Calu3 (cell line): Measurements from ENCODE around the gene SLC6A6. TPM values are rescaled to one million over a fixed set of nuclear protein-coding genes. Genes with fewer than 3 reads are reported as not detected.
"Not testable (repeated sequence)": the region's sequence is repeated elsewhere in the genome, so short reads cannot be mapped to it uniquely, and the experiment has no call there.

Experiments used
- BruUV-seq: library from RNA; stranded (reverse); fragments of 400-500 nt; replicated peaks from 2 replicates; lab custom pipeline; 2021; lab: Mats Ljungman, UMichigan
- CTCF ChIA-PET: fragments of 300-600 bp; sonication (Branson Sonifier 250); formaldehyde crosslinking; loops from one replicate; lab custom pipeline; 2022; ENCODE audit warnings: antibody characterized with exemption; lab: Charles Lee
- DNase-seq: peaks from one replicate; pipeline ENCODE4 v3.0.0; 2022
- H3K27ac Mint-ChIP-seq: one replicate; pipeline ENCODE4 v1.8.0; 2022; ENCODE audit warnings: mixed read lengths; ENCODE audit not compliant: unreplicated experiment
- H3K27me3 Mint-ChIP-seq: one replicate; pipeline ENCODE4 v1.8.0; 2022; ENCODE audit warnings: mixed read lengths; ENCODE audit not compliant: unreplicated experiment
- H3K36me3 Mint-ChIP-seq: one replicate; pipeline ENCODE4 v1.8.0; 2022; ENCODE audit warnings: mild to moderate bottlenecking, moderate library complexity, mixed read lengths; ENCODE audit not compliant: insufficient read depth, unreplicated experiment
- H3K4me1 Mint-ChIP-seq: one replicate; pipeline ENCODE4 v1.8.0; 2022; ENCODE audit warnings: mild to moderate bottlenecking, low read depth, mixed read lengths; ENCODE audit not compliant: unreplicated experiment
- H3K4me3 Mint-ChIP-seq: one replicate; pipeline ENCODE4 v1.8.0; 2022; ENCODE audit warnings: mild to moderate bottlenecking, low read depth, moderate library complexity, mixed read lengths; ENCODE audit not compliant: unreplicated experiment
- H3K9me3 Mint-ChIP-seq: one replicate; pipeline ENCODE4 v1.8.0; 2022; ENCODE audit warnings: low read depth, mixed read lengths; ENCODE audit not compliant: unreplicated experiment
- CTCF ChIP-seq: fragments of 200-600 bp; IDR thresholded peaks from one replicate; pipeline ENCODE4 v1.8.0; 2022; ENCODE audit warnings: antibody characterized with exemption; ENCODE audit not compliant: unreplicated experiment
- intact Hi-C: fragments of 100-400 bp; cut with micrococcal nuclease; formaldehyde crosslinking; loops from one replicate; pipeline ENCODE4 v1.10.0; 2022; ENCODE audit not compliant: unreplicated experiment
- total RNA-seq: library from RNA; stranded (reverse); gene quantifications from 2 replicates; pipeline ENCODE4 v1.2.3, GENCODE V29; 2022

Gene SLC6A6
- total RNA-seq, 1 experiment from 2014 or later, result 46.3 TPM

- BruUV-seq, result no TSS peak
- Mint-ChIP-seq H3K36me3 (peaks cover 29% of the 10 kb centered on the region), H3K4me3 (peak overlapping the region; percentile 36), H3K9me3 (no peaks in the 10 kb centered on the region), H3K27me3 (no peaks in the 10 kb centered on the region), H3K27ac (peak overlapping the region; percentile 59), H3K4me1 (peaks cover 80% of the 10 kb centered on the region)
- CTCF ChIA-PET, result interaction anchor here (0.6 to 0.7 kb wide), 2 partner anchors 9 to 388 kb away, joined by 3 to 5 read pairs; no protein-coding TSS in a partner anchor
- intact Hi-C loops, result no loop called here
- DNase-seq, result peak; percentile 41
- no peak for TF ChIP-seq CTCF
These were observed 33.0 kb downstream of the SLC6A6 start for GRCh38 chr3:14435175-14436014.

GRCh38 chr3:14436954-14437281, 34.5 kb downstream of the SLC6A6 start:
- Mint-ChIP-seq H3K36me3 (peaks cover 17% of the 10 kb centered on the region), H3K9me3 (no peaks in the 10 kb centered on the region), H3K4me3 (peak overlapping the region; percentile 20), H3K4me1 (peaks cover 83% of the 10 kb centered on the region), H3K27ac (no peak overlapping the region), H3K27me3 (no peaks in the 10 kb centered on the region)
- intact Hi-C loops, result no loop called here
- DNase-seq, result no peak
- CTCF ChIA-PET, result interaction anchor here (0.6 to 1.8 kb wide), 2 partner anchors 11 to 1054 kb away, joined by 3 to 4 read pairs; no protein-coding TSS in a partner anchor
- no peak for TF ChIP-seq CTCF
- BruUV-seq, result no TSS peak

GRCh38 chr3:14437705-14438104, 35.3 kb downstream of the SLC6A6 start:
- BruUV-seq, H3K27me3 Mint-ChIP-seq, H3K9me3 Mint-ChIP-seq, DNase-seq, H3K27ac Mint-ChIP-seq, H3K4me3 Mint-ChIP-seq: not testable (repeated sequence)
- intact Hi-C loops, result loop anchor here (2.0 kb wide), 1 partner anchor 15 kb away; no protein-coding TSS in a partner anchor
- Mint-ChIP-seq H3K4me1 (peaks cover 76% of the 10 kb centered on the region), H3K36me3 (peaks cover 11% of the 10 kb centered on the region)
- CTCF ChIA-PET, result interaction anchor here (1.8 kb wide), 1 partner anchor 12 kb away, joined by 3 read pairs; no protein-coding TSS in a partner anchor

GRCh38 chr3:14438262-14438661, 35.9 kb downstream of the SLC6A6 start:
- no TSS peak for BruUV-seq
- Mint-ChIP-seq H3K4me1 (peaks cover 71% of the 10 kb centered on the region), H3K27me3 (no peaks in the 10 kb centered on the region), H3K36me3 (peaks cover 9% of the 10 kb centered on the region), H3K9me3 (no peaks in the 10 kb centered on the region), H3K27ac (no peak overlapping the region), H3K4me3 (no peak overlapping the region)
- CTCF ChIA-PET, result interaction anchor here (1.8 kb wide), 1 partner anchor 12 kb away, joined by 3 read pairs; no protein-coding TSS in a partner anchor
- intact Hi-C loops, result loop anchor here (2.0 kb wide), 1 partner anchor 15 kb away; no protein-coding TSS in a partner anchor
- DNase-seq, result no peak
- TF ChIP-seq CTCF, result no peak
